Upper lobe of left lung (tissue), 4 donors: ENCODE results near the gene NUP58.

Experiments
- POLR2A ChIP-seq, 4 donors: fragments of 450-650 bp; IDR thresholded peaks; one replicate each; pipeline ENCODE4 v1.5.1; 2016 to 2017; ENCODE audit warnings: antibody characterized with exemption in 4 of 4, mild to moderate bottlenecking in 2 of 4
- POLR2AphosphoS5 ChIP-seq, 2 donors: sonication (generic); formaldehyde crosslinking; IDR thresholded peaks; one replicate each; pipeline ENCODE4 v1.5.1; 2017; ENCODE audit warnings: antibody characterized with exemption in 2 of 2
- TF ChIP-seq, protein P1 (sequence below), 6 experiments: fragments of 450-650 bp in 4 of 6; fragments of 200-600 bp in 2 of 6; sonication (generic) in 2 of 6; IDR thresholded peaks; one replicate each; pipeline ENCODE4 v1.5.1; 2016 to 2019; ENCODE audit warnings: antibody characterized with exemption in 6 of 6

DNA sequence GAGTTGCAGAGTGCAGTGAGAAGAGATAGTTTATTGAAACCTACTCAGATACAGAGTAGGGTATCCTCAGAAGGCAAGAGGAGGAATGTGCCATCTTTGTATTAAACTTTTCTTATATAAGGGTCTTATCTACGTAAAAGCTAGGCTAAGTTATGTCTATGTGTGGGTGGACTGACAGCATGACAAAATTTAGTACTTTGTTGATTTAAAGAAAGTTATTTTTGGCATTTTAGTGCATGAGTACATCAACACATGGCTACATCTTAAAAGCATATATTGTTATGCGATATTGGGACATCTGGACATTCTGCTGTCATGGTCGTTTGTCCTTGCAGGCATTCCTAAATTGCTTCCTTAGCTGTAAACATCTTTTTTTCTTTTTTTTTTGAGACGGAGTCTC lies 51.4 kb downstream of the NUP58 start:
- TF ChIP-seq POLR2A (IDR thresholded peaks at IDR 0.05), result no peak
- TF ChIP-seq, protein P1, sequence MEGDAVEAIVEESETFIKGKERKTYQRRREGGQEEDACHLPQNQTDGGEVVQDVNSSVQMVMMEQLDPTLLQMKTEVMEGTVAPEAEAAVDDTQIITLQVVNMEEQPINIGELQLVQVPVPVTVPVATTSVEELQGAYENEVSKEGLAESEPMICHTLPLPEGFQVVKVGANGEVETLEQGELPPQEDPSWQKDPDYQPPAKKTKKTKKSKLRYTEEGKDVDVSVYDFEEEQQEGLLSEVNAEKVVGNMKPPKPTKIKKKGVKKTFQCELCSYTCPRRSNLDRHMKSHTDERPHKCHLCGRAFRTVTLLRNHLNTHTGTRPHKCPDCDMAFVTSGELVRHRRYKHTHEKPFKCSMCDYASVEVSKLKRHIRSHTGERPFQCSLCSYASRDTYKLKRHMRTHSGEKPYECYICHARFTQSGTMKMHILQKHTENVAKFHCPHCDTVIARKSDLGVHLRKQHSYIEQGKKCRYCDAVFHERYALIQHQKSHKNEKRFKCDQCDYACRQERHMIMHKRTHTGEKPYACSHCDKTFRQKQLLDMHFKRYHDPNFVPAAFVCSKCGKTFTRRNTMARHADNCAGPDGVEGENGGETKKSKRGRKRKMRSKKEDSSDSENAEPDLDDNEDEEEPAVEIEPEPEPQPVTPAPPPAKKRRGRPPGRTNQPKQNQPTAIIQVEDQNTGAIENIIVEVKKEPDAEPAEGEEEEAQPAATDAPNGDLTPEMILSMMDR (IDR thresholded peaks at IDR 0.05), result no peak
- TF ChIP-seq POLR2AphosphoS5 (IDR thresholded peaks at IDR 0.05), result no peak
